HG02973 (cell line): ENCODE data around the gene C1orf56.

Source experiments
- ATAC-seq: cut with Tn5 transposase; IDR thresholded peaks from one replicate; pipeline ENCODE4 v1.9.1; 2021; ENCODE audit warnings: moderate library complexity; ENCODE audit not compliant: unreplicated experiment

C1orf56 gene

GRCh38 chr1:151024540-151025146 lies 22.9 kb upstream of the C1orf56 start:
- no peak for ATAC-seq

GRCh38 chr1:151026460-151026859 lies 21.1 kb upstream of the C1orf56 start:
- ATAC-seq: no peak

GRCh38 chr1:151032164-151032563 lies 15.4 kb upstream of the C1orf56 start:
- no peak for ATAC-seq

GRCh38 chr1:151035167-151035566 lies 12.4 kb upstream of the C1orf56 start:
- ATAC-seq: no peak

- no peak for ATAC-seq
These were observed 11.2 kb upstream of the C1orf56 start, which contains the start of gene BNIPL for GRCh38 chr1:151036356-151036755. TSS of gene BNIPL (plus strand) at chr1:151036586. CDS start at chr1:151036726, 140 bp downstream.

- ATAC-seq: no peak
These were observed 10.5 kb upstream of the C1orf56 start for GRCh38 chr1:151037032-151037431.

GRCh38 chr1:151039521-151039920 lies 8.0 kb upstream of the C1orf56 start:
- ATAC-seq: no peak

GRCh38 chr1:151043163-151043562 lies 4.4 kb upstream of the C1orf56 start:
- ATAC-seq: no peak

- ATAC-seq: peak; percentile 63
These were observed 534 bp downstream of the C1orf56 start for GRCh38 chr1:151047925-151048644.

GRCh38 chr1:151048645-151049032 lies 1.1 kb downstream of the C1orf56 start:
- ATAC-seq: no peak

GRCh38 chr1:151049458-151049857 lies 1.9 kb downstream of the C1orf56 start:
- ATAC-seq: no peak

GRCh38 chr1:151050051-151050688 lies 2.6 kb downstream of the C1orf56 start:
- no peak for ATAC-seq

- ATAC-seq: no peak
These were observed 3.9 kb downstream of the C1orf56 start for GRCh38 chr1:151051356-151052009.

- no peak for ATAC-seq
These were observed 7.5 kb downstream of the C1orf56 start for GRCh38 chr1:151054971-151055547.

GRCh38 chr1:151055581-151055980 lies 8.0 kb downstream of the C1orf56 start:
- ATAC-seq: no peak

- no peak for ATAC-seq
These were observed 8.6 kb downstream of the C1orf56 start for GRCh38 chr1:151056149-151056548.

- ATAC-seq: no peak
These were observed 11.1 kb downstream of the C1orf56 start for GRCh38 chr1:151058692-151059091.

GRCh38 chr1:151059109-151060006 lies 11.8 kb downstream of the C1orf56 start, which contains the start of gene CDC42SE1:
TSS of gene CDC42SE1 (minus strand) at chr1:151059622. CDS start at chr1:151055730, 3,892 bp downstream.
- peak; percentile 71 for ATAC-seq

GRCh38 chr1:151060007-151060656 lies 12.6 kb downstream of the C1orf56 start, which contains the start of gene MLLT11:
TSS of gene MLLT11 (plus strand) at chr1:151060397. CDS start at chr1:151067225, 6,828 bp downstream.
- ATAC-seq: no peak
